CD4-positive, alpha-beta T cell (primary cell): ENCODE measurements around the gene BOLA2. TPM values are rescaled to one million over a fixed set of nuclear protein-coding genes. Genes with fewer than 3 reads are reported as not detected.
"Not testable (repeated sequence)": the region's sequence is repeated elsewhere in the genome, so short reads cannot be mapped to it uniquely, and the experiment has no call there.

ENCODE experiments used
- ATAC-seq: fragments of 200-7000 bp; cut with Tn5 transposase; one replicate; pipeline ENCODE4 v1.10.0; 2022; ENCODE audit warnings: mild to moderate bottlenecking; ENCODE audit not compliant: poor library complexity
- CTCF ChIA-PET: fragments of 350-600 bp; sonication (Branson Sonifier 250); formaldehyde crosslinking; loops from one replicate; lab custom pipeline; 2021; ENCODE audit warnings: antibody characterized with exemption, inconsistent platforms; lab: Charles Lee
- POLR2A ChIA-PET: fragments of 350-600 bp; sonication (Branson Sonifier 250); formaldehyde crosslinking; loops from one replicate; lab custom pipeline; 2021; ENCODE audit warnings: antibody characterized with exemption, inconsistent platforms; lab: Charles Lee
- DNase-seq, 14 experiments: peaks; one replicate each; pipeline ENCODE4 v3.0.0-alpha.2; 2013 to 2020; ENCODE audit warnings: mixed read lengths in 2 of 14
- H3K27ac ChIP-seq, 2 donors: one replicate each; pipeline versions ENCODE4 v1.5.1 to v1.7.0; 2013; ENCODE audit warnings: low read length in 2 of 2, low read depth in 1 of 2, mild to moderate bottlenecking in 1 of 2
- H3K27me3 ChIP-seq, 2 experiments: 1 replicate in 1 of 2; 2 replicates in 1 of 2; pipeline versions ENCODE4 v1.6.1 to v1.7.0; 2013; ENCODE audit warnings: low read length in 2 of 2, control low read depth in 1 of 2, mild to moderate bottlenecking in 1 of 2, moderate library complexity in 1 of 2; ENCODE audit not compliant: insufficient read depth in 2 of 2, control insufficient read depth in 1 of 2
- H3K36me3 ChIP-seq: one replicate; pipeline ENCODE4 v1.6.1; 2013; ENCODE audit warnings: low read length, control low read depth; ENCODE audit not compliant: insufficient read depth
- H3K4me1 ChIP-seq: one replicate; pipeline ENCODE4 v1.6.1; 2013; ENCODE audit warnings: low read length, control low read depth; ENCODE audit not compliant: insufficient read depth
- H3K4me3 ChIP-seq: one replicate; pipeline ENCODE4 v1.5.1; 2013; ENCODE audit warnings: mild to moderate bottlenecking, low read length, moderate library complexity
- H3K9me3 ChIP-seq, 2 experiments: 1 replicate in 1 of 2; 2 replicates in 1 of 2; pipeline versions ENCODE4 v1.6.1 to v1.7.0; 2013; ENCODE audit warnings: low read length in 2 of 2, mild to moderate bottlenecking in 2 of 2, control low read depth in 1 of 2, moderate library complexity in 1 of 2; ENCODE audit not compliant: control insufficient read depth in 1 of 2, insufficient read depth in 1 of 2
- H3K27ac Mint-ChIP-seq: one replicate; pipeline ENCODE4 v1.8.0; 2020; ENCODE audit warnings: mixed read lengths
- H3K27me3 Mint-ChIP-seq: one replicate; pipeline ENCODE4 v1.8.0; 2021; ENCODE audit warnings: mixed read lengths
- H3K36me3 Mint-ChIP-seq: one replicate; pipeline ENCODE4 v1.8.0; 2021; ENCODE audit warnings: low read depth, mixed read lengths
- H3K4me1 Mint-ChIP-seq: one replicate; pipeline ENCODE4 v1.8.0; 2021; ENCODE audit warnings: low read depth, mixed read lengths
- H3K4me3 Mint-ChIP-seq: one replicate; pipeline ENCODE4 v1.8.0; 2020; ENCODE audit warnings: mild to moderate bottlenecking, mixed read lengths
- H3K9me3 Mint-ChIP-seq: one replicate; pipeline ENCODE4 v1.8.0; 2020; ENCODE audit warnings: mixed read lengths
- intact Hi-C, 2 experiments: fragments of 100-400 bp; cut with DNase I in 1 of 2; cut with micrococcal nuclease in 1 of 2; formaldehyde crosslinking; loops; one replicate each; pipeline versions ENCODE4 v1.15.1 to v1.9.0; 2023 to 2025; cut with DNase I, micrococcal nuclease
- total RNA-seq, 174 experiments: library from RNA in 2 of 174; stranded (reverse) in 2 of 174; gene quantifications; one replicate each; pipeline ENCODE4 v1.2.3 and lab custom pipeline; 2021 to 2026

The BOLA2 gene
- total RNA-seq, 2 experiments from 2014 or later: 6.2 to 8.9 TPM

DNA sequence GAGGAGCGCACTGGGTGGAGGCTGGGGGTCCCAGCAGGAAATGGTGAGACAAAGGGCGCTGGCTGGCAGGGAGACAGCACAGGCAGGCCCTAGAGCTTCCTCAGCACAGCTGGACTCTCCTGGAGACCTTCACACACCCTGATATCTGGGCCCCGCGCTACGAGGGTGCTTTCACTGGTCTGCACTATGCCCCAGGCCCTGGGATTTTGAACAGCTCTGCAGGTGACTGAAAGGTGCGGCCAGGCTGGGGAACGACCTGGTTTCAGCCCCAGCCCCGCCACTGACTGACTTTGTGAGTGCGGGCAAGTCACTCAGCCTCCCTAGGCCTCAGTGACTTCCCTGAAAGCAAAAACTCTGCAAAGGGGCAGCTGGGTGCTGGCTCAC, 6.5 kb upstream of the BOLA2 start:
- ATAC-seq, H3K4me1 Mint-ChIP-seq, H3K27me3 ChIP-seq, H3K27me3 Mint-ChIP-seq, H3K4me3 Mint-ChIP-seq, H3K9me3 Mint-ChIP-seq, CTCF ChIA-PET, H3K9me3 ChIP-seq, H3K4me3 ChIP-seq, intact Hi-C loops, H3K36me3 Mint-ChIP-seq, H3K27ac Mint-ChIP-seq, H3K27ac ChIP-seq, H3K4me1 ChIP-seq, POLR2A ChIA-PET, H3K36me3 ChIP-seq, DNase-seq: not testable (repeated sequence)

DNA sequence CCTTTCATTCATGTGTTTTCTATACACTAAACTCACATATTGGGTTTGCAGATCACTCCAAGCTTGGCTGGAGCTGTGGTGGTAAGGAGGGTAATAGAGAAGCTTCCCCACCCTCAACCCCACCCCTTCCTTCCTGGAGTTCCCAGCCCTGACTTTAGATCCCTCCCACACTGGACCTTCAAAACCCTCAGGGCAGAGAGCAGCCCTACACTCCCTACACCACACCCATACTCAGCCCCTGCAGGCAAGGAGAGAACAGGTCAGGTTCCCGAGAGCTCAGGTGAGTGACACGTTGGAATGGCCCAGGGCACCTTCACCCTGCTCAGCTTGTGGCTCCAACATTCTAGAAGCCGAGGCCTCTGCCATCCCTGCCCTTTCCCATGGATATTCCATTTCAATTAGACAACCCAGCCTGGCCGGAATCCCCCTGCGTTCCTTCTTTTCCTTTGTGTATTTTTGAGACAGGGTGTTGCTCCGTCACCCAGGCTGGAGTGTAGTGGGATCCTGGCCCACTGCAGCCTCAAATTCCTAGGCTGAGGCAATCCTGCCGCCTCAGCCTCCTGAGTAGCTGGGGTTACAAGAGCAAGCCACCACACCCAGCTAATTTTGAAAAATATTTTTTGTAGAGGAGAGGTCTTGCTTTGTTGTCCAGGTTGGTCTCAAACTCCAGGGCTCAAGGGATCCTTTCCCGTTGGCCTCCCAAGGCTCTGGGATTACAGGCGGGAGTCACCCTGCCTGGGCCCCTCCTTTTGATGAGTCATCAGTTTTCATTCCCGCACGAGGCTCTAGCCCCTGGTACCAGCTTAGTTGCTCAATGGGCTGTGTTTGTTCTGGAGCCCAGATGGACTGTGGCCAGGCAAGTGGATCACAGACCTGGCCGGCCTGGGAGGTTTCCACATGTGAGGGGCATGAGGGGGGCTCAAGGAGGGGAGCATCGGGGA, 5.8 kb upstream of the BOLA2 start, which contains the start of gene SULT1A4:
TSS of gene SULT1A4 (plus strand) at position 208 of the 941 bp plus-strand sequence. CDS start 1,473 bp downstream, outside the sequence.
- H3K4me3 Mint-ChIP-seq, H3K4me1 Mint-ChIP-seq, H3K9me3 Mint-ChIP-seq, CTCF ChIA-PET, H3K4me1 ChIP-seq, H3K9me3 ChIP-seq, POLR2A ChIA-PET, intact Hi-C loops, H3K36me3 Mint-ChIP-seq, H3K27me3 ChIP-seq, H3K27ac Mint-ChIP-seq, H3K27me3 Mint-ChIP-seq, H3K36me3 ChIP-seq, H3K27ac ChIP-seq, ATAC-seq, H3K4me3 ChIP-seq, DNase-seq: not testable (repeated sequence)

DNA sequence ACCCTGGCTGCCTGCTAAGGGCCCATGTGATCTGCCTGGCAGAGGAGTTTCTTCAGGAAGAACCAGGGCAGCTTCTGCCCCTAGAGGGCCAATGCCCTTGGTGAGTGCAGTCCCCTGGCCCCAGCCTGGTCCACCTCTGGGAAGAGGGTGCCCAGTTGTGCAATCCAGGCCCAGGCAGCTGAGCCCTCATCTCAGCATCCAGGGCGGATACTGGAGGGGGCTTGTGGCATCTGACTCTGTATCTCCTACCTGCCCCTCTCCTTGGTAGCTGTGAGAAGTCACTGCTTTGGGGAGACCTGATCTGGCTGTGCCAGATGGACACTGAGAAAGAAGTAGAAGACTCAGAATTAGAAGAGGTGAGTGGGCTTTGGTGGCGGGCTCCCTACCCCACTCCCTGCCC, 3.5 kb upstream of the BOLA2 start:
- H3K36me3 ChIP-seq, CTCF ChIA-PET, H3K4me1 ChIP-seq, H3K27ac Mint-ChIP-seq, POLR2A ChIA-PET, H3K4me3 ChIP-seq, intact Hi-C loops, H3K27me3 ChIP-seq, H3K4me3 Mint-ChIP-seq, H3K36me3 Mint-ChIP-seq, H3K4me1 Mint-ChIP-seq, H3K27me3 Mint-ChIP-seq, H3K27ac ChIP-seq, ATAC-seq, H3K9me3 Mint-ChIP-seq, H3K9me3 ChIP-seq: not testable (repeated sequence)
- peak in 2 of 14 experiments; percentile 4 to 29 for DNase-seq

DNA sequence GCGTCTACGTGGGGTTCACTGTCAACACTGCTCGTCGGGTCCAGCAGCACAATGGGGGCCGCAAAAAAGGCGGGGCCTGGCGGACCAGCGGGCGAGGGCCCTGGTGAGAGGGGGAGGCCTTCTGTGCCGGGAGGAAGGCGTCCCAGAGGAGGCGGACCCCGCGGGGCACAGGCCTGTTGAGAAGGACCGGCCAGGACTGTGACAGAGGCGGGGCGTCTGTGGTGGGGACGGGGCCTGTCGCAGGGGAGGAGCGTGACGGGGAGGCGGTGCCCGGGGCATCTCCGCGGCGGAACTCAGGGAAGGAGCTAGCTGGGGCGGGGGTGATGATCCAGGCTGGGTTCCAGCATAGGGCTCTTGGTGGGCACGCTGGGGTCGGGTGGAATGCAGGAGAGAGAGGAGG, 677 bp upstream of the BOLA2 start:
- H3K27me3 Mint-ChIP-seq, H3K36me3 Mint-ChIP-seq, POLR2A ChIA-PET, H3K27ac Mint-ChIP-seq, H3K4me1 ChIP-seq, H3K27me3 ChIP-seq, H3K4me3 ChIP-seq, H3K4me3 Mint-ChIP-seq, H3K36me3 ChIP-seq, H3K9me3 Mint-ChIP-seq, H3K4me1 Mint-ChIP-seq, DNase-seq, H3K9me3 ChIP-seq, intact Hi-C loops, CTCF ChIA-PET, H3K27ac ChIP-seq: not testable (repeated sequence)
- peak; percentile 69 for ATAC-seq

DNA sequence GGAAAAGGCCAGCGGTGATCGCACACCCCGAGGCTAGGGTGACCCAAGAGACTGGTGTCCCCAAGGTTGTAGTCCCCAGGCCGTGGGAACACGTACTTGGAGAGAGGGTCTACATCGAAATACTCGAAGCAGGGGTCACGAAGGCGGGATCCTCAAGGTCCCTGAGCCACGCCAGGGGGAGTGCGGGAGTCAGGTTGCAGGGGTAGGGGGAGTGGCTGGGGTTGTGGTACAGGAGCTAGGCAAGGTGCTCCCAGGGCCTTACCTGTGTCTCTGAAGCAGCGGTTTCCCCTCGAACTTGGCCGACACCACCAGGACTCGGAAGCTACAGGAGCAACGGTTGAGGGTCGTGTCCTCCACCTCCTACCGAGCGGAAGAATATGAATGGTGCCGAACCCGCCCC, 397 bp downstream of the BOLA2 start:
- DNase-seq, H3K27ac Mint-ChIP-seq, H3K4me1 ChIP-seq, intact Hi-C loops, H3K27ac ChIP-seq, H3K27me3 Mint-ChIP-seq, H3K4me1 Mint-ChIP-seq, H3K36me3 Mint-ChIP-seq, H3K9me3 Mint-ChIP-seq, CTCF ChIA-PET, H3K27me3 ChIP-seq, H3K4me3 Mint-ChIP-seq, POLR2A ChIA-PET, H3K9me3 ChIP-seq, H3K4me3 ChIP-seq, H3K36me3 ChIP-seq: not testable (repeated sequence)
- peak; percentile 33 for ATAC-seq

DNA sequence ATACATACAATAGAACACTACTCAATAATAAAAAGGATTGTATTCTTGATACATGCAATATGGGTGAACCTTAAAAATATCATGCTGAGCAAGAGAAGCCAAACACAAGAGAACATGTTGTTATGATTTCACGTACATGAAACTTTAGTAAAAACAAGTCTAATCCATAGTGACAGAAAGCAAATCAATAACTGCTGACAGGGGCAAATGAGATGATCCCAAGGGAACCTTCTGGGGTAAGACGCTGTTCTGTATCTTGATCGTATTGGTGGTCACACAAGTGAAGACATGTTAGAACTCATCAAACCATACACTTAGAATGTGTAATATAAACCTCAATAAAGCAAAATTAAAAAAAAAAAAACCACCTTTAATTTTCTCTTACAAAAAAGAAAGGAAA, 28.8 kb downstream of the BOLA2 start:
- DNase-seq, H3K27ac ChIP-seq, H3K27me3 Mint-ChIP-seq, H3K27ac Mint-ChIP-seq, H3K36me3 ChIP-seq, H3K4me1 ChIP-seq, ATAC-seq, H3K36me3 Mint-ChIP-seq, H3K4me3 Mint-ChIP-seq, intact Hi-C loops, CTCF ChIA-PET, H3K9me3 ChIP-seq, H3K4me1 Mint-ChIP-seq, H3K9me3 Mint-ChIP-seq, POLR2A ChIA-PET, H3K4me3 ChIP-seq, H3K27me3 ChIP-seq: not testable (repeated sequence)

DNA sequence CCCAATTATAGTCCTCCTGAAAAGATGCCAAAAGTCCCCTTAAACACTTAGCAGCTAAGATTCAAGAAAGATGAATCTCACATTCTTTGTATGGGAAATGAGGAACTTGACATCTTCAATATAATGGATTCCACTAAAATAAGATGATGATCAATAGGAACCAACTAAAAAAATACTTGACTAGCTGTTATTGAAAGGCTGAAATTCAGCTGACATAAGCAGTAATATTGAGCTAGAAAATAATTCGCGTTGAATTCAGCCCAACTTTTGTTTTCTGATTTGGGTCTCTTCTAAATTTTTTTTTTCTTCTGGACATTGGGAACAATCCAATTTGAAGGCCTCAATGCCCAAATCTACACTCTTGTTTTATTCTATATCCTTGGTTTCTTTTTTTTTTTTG, 30.6 kb downstream of the BOLA2 start:
- DNase-seq, H3K27ac ChIP-seq, ATAC-seq, H3K27me3 ChIP-seq, POLR2A ChIA-PET, H3K4me1 ChIP-seq, intact Hi-C loops, H3K9me3 Mint-ChIP-seq, H3K4me1 Mint-ChIP-seq, H3K36me3 ChIP-seq, H3K27ac Mint-ChIP-seq, CTCF ChIA-PET, H3K9me3 ChIP-seq, H3K4me3 ChIP-seq, H3K36me3 Mint-ChIP-seq, H3K4me3 Mint-ChIP-seq, H3K27me3 Mint-ChIP-seq: not testable (repeated sequence)
